Measurements from ENCODE around the gene SMARCA2.
A peak's percentile ranks its signal among the peaks of the same experiment; 100 is the strongest.

SMARCA2 gene

DNA sequence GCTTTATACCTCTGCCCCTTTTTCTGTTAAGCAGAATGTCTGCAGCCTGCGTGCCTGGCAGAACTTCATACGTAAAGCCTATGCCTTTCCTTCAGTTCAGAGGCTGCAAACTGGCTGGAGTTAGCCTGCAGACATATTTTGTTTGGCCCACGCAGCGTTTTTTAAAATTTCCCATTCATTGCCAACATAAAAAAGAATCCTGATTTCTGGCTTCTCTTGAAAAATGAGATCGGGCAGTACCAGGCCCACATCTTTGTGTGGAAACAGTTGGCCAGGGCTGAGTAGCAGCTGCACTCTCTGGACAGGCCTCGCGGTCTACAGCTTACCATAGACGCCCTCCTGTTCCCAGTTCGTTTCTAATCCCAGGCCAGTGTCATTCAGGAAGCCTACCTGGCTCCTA lies 104.4 kb downstream of the SMARCA2 start:
- H3K27me3 ChIP-seq (ENCODE audit: control insufficient read depth in 1 of 2, insufficient read depth in 1 of 2, low read length in 2 of 2): no peaks in the 10 kb centered on the region
- H3K18ac ChIP-seq (ENCODE audit: low read depth in 1 of 2, low read length in 2 of 2): no peak overlapping the region

GRCh38 chr9:2120926-2121689 lies 106.0 kb downstream of the SMARCA2 start:
- Histone ChIP-seq H2BK12ac (ENCODE audit: low read length in 2 of 2) (no peak overlapping the region), H3K9me3 (ENCODE audit: control insufficient read depth, low read length) (no peaks in the 10 kb centered on the region)

More for the DNA sequence above, 104.4 kb downstream of the SMARCA2 start:
- Histone ChIP-seq H2BK15ac (ENCODE audit: low read depth, poor library complexity, severe bottlenecking) (no peak overlapping the region), H2BK12ac (ENCODE audit: low read length in 2 of 2) (no peak overlapping the region), H4K91ac (ENCODE audit: low read length) (no peak overlapping the region), H3K23ac (ENCODE audit: low read length in 2 of 2) (no peak overlapping the region), H3K27ac (ENCODE audit: low read length, poor library complexity, severe bottlenecking) (no peak overlapping the region), H3K9ac (ENCODE audit: low read length) (no peak overlapping the region), H3K4me2 (ENCODE audit: low read length, poor library complexity, severe bottlenecking) (no peak overlapping the region), H3K36me3 (ENCODE audit: control insufficient read depth in 1 of 2, insufficient read depth in 2 of 2, low read depth in 1 of 2, low read length in 2 of 2) (peaks cover 24 to 92% of the 10 kb centered on the region in 2 experiments), H3K79me1 (replicated peaks; ENCODE audit: low read length, poor library complexity, severe bottlenecking) (peaks cover 6% of the 10 kb centered on the region), H2BK5ac (ENCODE audit: low read depth, low read length, poor library complexity, severe bottlenecking) (no peak overlapping the region), H3K4ac (ENCODE audit: low read depth in 1 of 2, low read length in 2 of 2) (no peak overlapping the region), H2AFZ (ENCODE audit: low read depth, low read length) (no peak overlapping the region), H2BK120ac (ENCODE audit: low read depth, low read length) (no peak overlapping the region), H3K4me3 (ENCODE audit: insufficient read depth in 1 of 2, low read depth in 1 of 2, low read length in 2 of 2) (no peak overlapping the region), H3K9me3 (ENCODE audit: control insufficient read depth, low read length) (no peaks in the 10 kb centered on the region), H3K14ac (ENCODE audit: low read length in 2 of 2) (no peak overlapping the region), H4K8ac (ENCODE audit: low read length) (no peak overlapping the region), H2AK5ac (ENCODE audit: low read length, severe bottlenecking) (no peak overlapping the region), H3K4me1 (ENCODE audit: control insufficient read depth, insufficient read depth, low read depth, low read length) (no peaks in the 10 kb centered on the region)
- no peak for DNase-seq
- 98% methylated on average over 9 of the region's 9 CpGs for WGBS

GRCh38 chr9:2122299-2122698 lies 107.2 kb downstream of the SMARCA2 start:
- H4K8ac ChIP-seq (ENCODE audit: low read length): no peak overlapping the region
- no peak overlapping the region for H3K18ac ChIP-seq (ENCODE audit: low read depth in 1 of 2, low read length in 2 of 2)
- DNase-seq: no peak
- H2BK120ac ChIP-seq (ENCODE audit: low read depth, low read length): no peak overlapping the region
- no peak overlapping the region for H2BK5ac ChIP-seq (ENCODE audit: low read depth, low read length, poor library complexity, severe bottlenecking)
- H3K36me3 ChIP-seq (ENCODE audit: control insufficient read depth in 1 of 2, insufficient read depth in 2 of 2, low read depth in 1 of 2, low read length in 2 of 2): peaks cover 17 to 69% of the 10 kb centered on the region in 2 experiments
- no peak overlapping the region for H3K4me3 ChIP-seq (ENCODE audit: insufficient read depth in 1 of 2, low read depth in 1 of 2, low read length in 2 of 2)
- no peak overlapping the region for H3K4me2 ChIP-seq (ENCODE audit: low read length, poor library complexity, severe bottlenecking)
- no peak overlapping the region for H4K91ac ChIP-seq (ENCODE audit: low read length)
- no peak overlapping the region for H2BK15ac ChIP-seq (ENCODE audit: low read depth, poor library complexity, severe bottlenecking)
- H3K14ac ChIP-seq (ENCODE audit: low read length in 2 of 2): no peak overlapping the region
- no peaks in the 10 kb centered on the region for H3K9me3 ChIP-seq (ENCODE audit: control insufficient read depth, low read length)
- 100% methylated on average over 1 of the region's 3 CpGs for WGBS
- H3K79me1 ChIP-seq (replicated peaks; ENCODE audit: low read length, poor library complexity, severe bottlenecking): peaks cover 12% of the 10 kb centered on the region
- H3K9ac ChIP-seq (ENCODE audit: low read length): no peak overlapping the region
- peak overlapping the region; percentile 69 for H2AK5ac ChIP-seq (ENCODE audit: low read length, severe bottlenecking)
- no peak overlapping the region for H2BK12ac ChIP-seq (ENCODE audit: low read length in 2 of 2)
- no peaks in the 10 kb centered on the region for H3K27me3 ChIP-seq (ENCODE audit: control insufficient read depth in 1 of 2, insufficient read depth in 1 of 2, low read length in 2 of 2)
- H2AFZ ChIP-seq (ENCODE audit: low read depth, low read length): no peak overlapping the region
- peaks cover 2% of the 10 kb centered on the region for H3K4me1 ChIP-seq (ENCODE audit: control insufficient read depth, insufficient read depth, low read depth, low read length)
- no peak overlapping the region for H3K4ac ChIP-seq (ENCODE audit: low read depth in 1 of 2, low read length in 2 of 2)
- no peak overlapping the region for H3K27ac ChIP-seq (ENCODE audit: low read length, poor library complexity, severe bottlenecking)
- no peak overlapping the region for H3K23ac ChIP-seq (ENCODE audit: low read length in 2 of 2)

More at GRCh38 chr9:2120926-2121689, 106.0 kb downstream of the SMARCA2 start:
- Histone ChIP-seq H2AFZ (ENCODE audit: low read depth, low read length) (no peak overlapping the region), H3K18ac (ENCODE audit: low read depth in 1 of 2, low read length in 2 of 2) (no peak overlapping the region), H4K8ac (ENCODE audit: low read length) (no peak overlapping the region), H2BK120ac (ENCODE audit: low read depth, low read length) (no peak overlapping the region), H3K14ac (ENCODE audit: low read length in 2 of 2) (no peak overlapping the region), H2AK5ac (ENCODE audit: low read length, severe bottlenecking) (no peak overlapping the region), H3K4me2 (ENCODE audit: low read length, poor library complexity, severe bottlenecking) (no peak overlapping the region), H3K9ac (ENCODE audit: low read length) (no peak overlapping the region), H3K27ac (ENCODE audit: low read length, poor library complexity, severe bottlenecking) (no peak overlapping the region), H4K91ac (ENCODE audit: low read length) (no peak overlapping the region), H2BK5ac (ENCODE audit: low read depth, low read length, poor library complexity, severe bottlenecking) (no peak overlapping the region), H3K23ac (ENCODE audit: low read length in 2 of 2) (no peak overlapping the region), H2BK15ac (ENCODE audit: low read depth, poor library complexity, severe bottlenecking) (no peak overlapping the region), H3K4ac (ENCODE audit: low read depth in 1 of 2, low read length in 2 of 2) (no peak overlapping the region), H3K79me1 (replicated peaks; ENCODE audit: low read length, poor library complexity, severe bottlenecking) (peaks cover 9% of the 10 kb centered on the region), H3K4me1 (ENCODE audit: control insufficient read depth, insufficient read depth, low read depth, low read length) (no peaks in the 10 kb centered on the region), H3K4me3 (ENCODE audit: insufficient read depth in 1 of 2, low read depth in 1 of 2, low read length in 2 of 2) (no peak overlapping the region), H3K27me3 (ENCODE audit: control insufficient read depth in 1 of 2, insufficient read depth in 1 of 2, low read length in 2 of 2) (no peaks in the 10 kb centered on the region), H3K36me3 (ENCODE audit: control insufficient read depth in 1 of 2, insufficient read depth in 2 of 2, low read depth in 1 of 2, low read length in 2 of 2) (peaks cover 19 to 81% of the 10 kb centered on the region in 2 experiments)
- peak; percentile 16 for DNase-seq
- 100% methylated on average over 1 of the region's 3 CpGs for WGBS

GRCh38 chr9:2125906-2126305 lies 110.8 kb downstream of the SMARCA2 start:
- 100% methylated on average over 1 of the region's 2 CpGs for WGBS
- no peak overlapping the region for H3K27ac ChIP-seq (ENCODE audit: low read length, poor library complexity, severe bottlenecking)
- H4K8ac ChIP-seq (ENCODE audit: low read length): no peak overlapping the region
- H3K23ac ChIP-seq (ENCODE audit: low read length in 2 of 2): no peak overlapping the region
- no peak overlapping the region for H2BK15ac ChIP-seq (ENCODE audit: low read depth, poor library complexity, severe bottlenecking)
- H3K9ac ChIP-seq (ENCODE audit: low read length): peak overlapping the region; percentile 81
- no peak overlapping the region for H2BK120ac ChIP-seq (ENCODE audit: low read depth, low read length)
- peaks cover 13 to 45% of the 10 kb centered on the region in 2 experiments for H3K36me3 ChIP-seq (ENCODE audit: control insufficient read depth in 1 of 2, insufficient read depth in 2 of 2, low read depth in 1 of 2, low read length in 2 of 2)
- no peak overlapping the region for H2AFZ ChIP-seq (ENCODE audit: low read depth, low read length)
- peaks cover 12% of the 10 kb centered on the region for H3K4me1 ChIP-seq (ENCODE audit: control insufficient read depth, insufficient read depth, low read depth, low read length)
- H3K9me3 ChIP-seq (ENCODE audit: control insufficient read depth, low read length): no peaks in the 10 kb centered on the region
- H2AK5ac ChIP-seq (ENCODE audit: low read length, severe bottlenecking): no peak overlapping the region
- no peak overlapping the region for H2BK5ac ChIP-seq (ENCODE audit: low read depth, low read length, poor library complexity, severe bottlenecking)
- peaks cover 27% of the 10 kb centered on the region for H3K79me1 ChIP-seq (replicated peaks; ENCODE audit: low read length, poor library complexity, severe bottlenecking)
- no peak overlapping the region for H4K91ac ChIP-seq (ENCODE audit: low read length)
- no peak overlapping the region for H3K18ac ChIP-seq (ENCODE audit: low read depth in 1 of 2, low read length in 2 of 2)
- peak; percentile 36 for DNase-seq
- H3K14ac ChIP-seq (ENCODE audit: low read length in 2 of 2): no peak overlapping the region
- no peak overlapping the region for H3K4me2 ChIP-seq (ENCODE audit: low read length, poor library complexity, severe bottlenecking)
- no peaks in the 10 kb centered on the region for H3K27me3 ChIP-seq (ENCODE audit: control insufficient read depth in 1 of 2, insufficient read depth in 1 of 2, low read length in 2 of 2)
- no peak overlapping the region for H3K4ac ChIP-seq (ENCODE audit: low read depth in 1 of 2, low read length in 2 of 2)
- peak overlapping the region in 1 of 2 experiments; percentile 66 for H3K4me3 ChIP-seq (ENCODE audit: insufficient read depth in 1 of 2, low read depth in 1 of 2, low read length in 2 of 2)
- H2BK12ac ChIP-seq (ENCODE audit: low read length in 2 of 2): no peak overlapping the region
